ENCODE data around the gene ARSK. TPM values are rescaled to one million over a fixed set of nuclear protein-coding genes. Genes with fewer than 3 reads are reported as not detected.

ARSK gene
- total and polyA plus RNA-seq, 2 of the 13 experiments (the other 11 are each of a cell fraction or from before 2014, with no cell fraction given): 7.9 TPM

DNA sequence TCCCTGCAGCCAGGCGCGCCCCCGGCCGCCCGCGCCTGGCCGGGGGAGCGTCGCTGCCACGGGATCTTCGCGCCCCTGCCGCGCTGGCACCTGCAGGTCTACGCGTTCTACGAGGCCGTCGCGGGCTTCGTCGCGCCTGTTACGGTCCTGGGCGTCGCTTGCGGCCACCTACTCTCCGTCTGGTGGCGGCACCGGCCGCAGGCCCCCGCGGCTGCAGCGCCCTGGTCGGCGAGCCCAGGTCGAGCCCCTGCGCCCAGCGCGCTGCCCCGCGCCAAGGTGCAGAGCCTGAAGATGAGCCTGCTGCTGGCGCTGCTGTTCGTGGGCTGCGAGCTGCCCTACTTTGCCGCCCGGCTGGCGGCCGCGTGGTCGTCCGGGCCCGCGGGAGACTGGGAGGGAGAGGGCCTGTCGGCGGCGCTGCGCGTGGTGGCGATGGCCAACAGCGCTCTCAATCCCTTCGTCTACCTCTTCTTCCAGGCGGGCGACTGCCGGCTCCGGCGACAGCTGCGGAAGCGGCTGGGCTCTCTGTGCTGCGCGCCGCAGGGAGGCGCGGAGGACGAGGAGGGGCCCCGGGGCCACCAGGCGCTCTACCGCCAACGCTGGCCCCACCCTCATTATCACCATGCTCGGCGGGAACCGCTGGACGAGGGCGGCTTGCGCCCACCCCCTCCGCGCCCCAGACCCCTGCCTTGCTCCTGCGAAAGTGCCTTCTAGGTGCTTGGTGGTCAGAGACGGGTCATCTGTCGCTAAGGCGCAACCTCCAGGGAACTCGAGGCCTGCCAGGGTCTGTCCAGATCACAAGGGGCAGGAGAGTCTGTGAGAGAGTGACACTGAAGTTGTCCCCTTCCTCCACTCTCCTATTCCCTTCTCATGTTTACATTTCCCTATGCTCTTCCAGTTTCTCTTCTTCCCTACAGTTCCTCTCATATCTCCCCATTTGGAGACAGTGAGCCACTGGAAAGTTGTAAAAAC, 66.3 kb downstream of the ARSK start (continued):
- TF ChIP-seq, protein P1, sequence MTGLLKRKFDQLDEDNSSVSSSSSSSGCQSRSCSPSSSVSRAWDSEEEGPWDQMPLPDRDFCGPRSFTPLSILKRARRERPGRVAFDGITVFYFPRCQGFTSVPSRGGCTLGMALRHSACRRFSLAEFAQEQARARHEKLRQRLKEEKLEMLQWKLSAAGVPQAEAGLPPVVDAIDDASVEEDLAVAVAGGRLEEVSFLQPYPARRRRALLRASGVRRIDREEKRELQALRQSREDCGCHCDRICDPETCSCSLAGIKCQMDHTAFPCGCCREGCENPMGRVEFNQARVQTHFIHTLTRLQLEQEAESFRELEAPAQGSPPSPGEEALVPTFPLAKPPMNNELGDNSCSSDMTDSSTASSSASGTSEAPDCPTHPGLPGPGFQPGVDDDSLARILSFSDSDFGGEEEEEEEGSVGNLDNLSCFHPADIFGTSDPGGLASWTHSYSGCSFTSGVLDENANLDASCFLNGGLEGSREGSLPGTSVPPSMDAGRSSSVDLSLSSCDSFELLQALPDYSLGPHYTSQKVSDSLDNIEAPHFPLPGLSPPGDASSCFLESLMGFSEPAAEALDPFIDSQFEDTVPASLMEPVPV (CRISPR knock-in tag; IDR thresholded peaks at IDR 0.05): peak; percentile 90
- TF ChIP-seq SALL1 (CRISPR knock-in tag; IDR thresholded peaks at IDR 0.05) (peak; percentile 49; the same call in 1 of the 2 replicates), TGIF2 (CRISPR knock-in tag; IDR thresholded peaks at IDR 0.05) (0 out of 2 replicates have a peak, but pooled peaks have one; percentile 27), ZNF468 (CRISPR knock-in tag; IDR thresholded peaks at IDR 0.05) (0 out of 2 replicates have a peak, but pooled peaks have one; percentile 58), ATF7-NPFF (CRISPR knock-in tag; IDR thresholded peaks at IDR 0.05; ENCODE audit: low read depth) (peak; percentile 48; the same call in 1 of the 2 replicates), ZNF207 (IDR thresholded peaks at IDR 0.05; ENCODE audit: borderline replicate concordance) (no peak), NFKB2 (CRISPR knock-in tag; IDR thresholded peaks at IDR 0.05; ENCODE audit: borderline replicate concordance) (peak; percentile 73; the same call in 1 of the 2 replicates), ZNF10 (CRISPR knock-in tag; IDR thresholded peaks at IDR 0.05; ENCODE audit: borderline replicate concordance, low read depth) (no peak), NONO (IDR thresholded peaks at IDR 0.05) (no peak), NONO (CRISPR knock-in tag; conservative IDR thresholded peaks at IDR 0.05) (peak; percentile 56; the same call in 1 of the 2 replicates), CENPT (CRISPR knock-in tag; IDR thresholded peaks at IDR 0.05; ENCODE audit: low read depth) (0 out of 2 replicates have a peak, but pooled peaks have one; percentile 26), ZNF660 (CRISPR knock-in tag; IDR thresholded peaks at IDR 0.05; ENCODE audit: borderline replicate concordance, low read depth) (no peak), ZNF629 (CRISPR knock-in tag; conservative IDR thresholded peaks at IDR 0.05) (no peak), REPIN1 (CRISPR knock-in tag; IDR thresholded peaks at IDR 0.05; ENCODE audit: borderline replicate concordance, low read depth) (no peak), ATF7 (IDR thresholded peaks at IDR 0.05) (no peak), ATF7 (CRISPR knock-in tag; IDR thresholded peaks at IDR 0.05) (no peak), SOX5 (CRISPR knock-in tag; IDR thresholded peaks at IDR 0.05; ENCODE audit: borderline replicate concordance) (no peak), PHF8 (CRISPR knock-in tag; IDR thresholded peaks at IDR 0.05) (peak; percentile 45; the same call in 1 of the 2 replicates), YEATS4 (CRISPR knock-in tag; IDR thresholded peaks at IDR 0.05; ENCODE audit: borderline replicate concordance) (no peak), ETV6 (CRISPR knock-in tag; conservative IDR thresholded peaks at IDR 0.05) (no peak; the same call in 1 of the 2 replicates), ZNF773 (CRISPR knock-in tag; IDR thresholded peaks at IDR 0.05; ENCODE audit: borderline replicate concordance) (peak; percentile 19; the same call in 1 of the 2 replicates), SMAD1 (CRISPR knock-in tag; IDR thresholded peaks at IDR 0.05; ENCODE audit: borderline replicate concordance, low read depth) (peak; percentile 60; the same call in 1 of the 2 replicates), PLRG1 (conservative IDR thresholded peaks at IDR 0.05) (no peak), SAP130 (CRISPR knock-in tag; IDR thresholded peaks at IDR 0.05; ENCODE audit: low read depth) (no peak; the same call in 1 of the 2 replicates), ZSCAN25 (CRISPR knock-in tag; IDR thresholded peaks at IDR 0.05) (no peak), HNRNPUL1 (IDR thresholded peaks at IDR 0.05; ENCODE audit: low read depth, low read length) (no peak)
- TF ChIP-seq, protein P2, sequence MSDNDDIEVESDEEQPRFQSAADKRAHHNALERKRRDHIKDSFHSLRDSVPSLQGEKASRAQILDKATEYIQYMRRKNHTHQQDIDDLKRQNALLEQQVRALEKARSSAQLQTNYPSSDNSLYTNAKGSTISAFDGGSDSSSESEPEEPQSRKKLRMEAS (IDR thresholded peaks at IDR 0.05): peak; percentile 78
- TF ChIP-seq, protein P3, sequence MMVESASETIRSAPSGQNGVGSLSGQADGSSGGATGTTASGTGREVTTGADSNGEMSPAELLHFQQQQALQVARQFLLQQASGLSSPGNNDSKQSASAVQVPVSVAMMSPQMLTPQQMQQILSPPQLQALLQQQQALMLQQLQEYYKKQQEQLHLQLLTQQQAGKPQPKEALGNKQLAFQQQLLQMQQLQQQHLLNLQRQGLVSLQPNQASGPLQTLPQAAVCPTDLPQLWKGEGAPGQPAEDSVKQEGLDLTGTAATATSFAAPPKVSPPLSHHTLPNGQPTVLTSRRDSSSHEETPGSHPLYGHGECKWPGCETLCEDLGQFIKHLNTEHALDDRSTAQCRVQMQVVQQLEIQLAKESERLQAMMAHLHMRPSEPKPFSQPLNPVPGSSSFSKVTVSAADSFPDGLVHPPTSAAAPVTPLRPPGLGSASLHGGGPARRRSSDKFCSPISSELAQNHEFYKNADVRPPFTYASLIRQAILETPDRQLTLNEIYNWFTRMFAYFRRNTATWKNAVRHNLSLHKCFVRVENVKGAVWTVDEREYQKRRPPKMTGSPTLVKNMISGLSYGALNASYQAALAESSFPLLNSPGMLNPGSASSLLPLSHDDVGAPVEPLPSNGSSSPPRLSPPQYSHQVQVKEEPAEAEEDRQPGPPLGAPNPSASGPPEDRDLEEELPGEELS (CRISPR knock-in tag; IDR thresholded peaks at IDR 0.05): no peak

All from HepG2 (cell line).